ENCODE results near the gene XKR8.
"Not testable (repeated sequence)": the region's sequence is repeated elsewhere in the genome, so short reads cannot be mapped to it uniquely, and the experiment has no call there.

XKR8 gene

DNA sequence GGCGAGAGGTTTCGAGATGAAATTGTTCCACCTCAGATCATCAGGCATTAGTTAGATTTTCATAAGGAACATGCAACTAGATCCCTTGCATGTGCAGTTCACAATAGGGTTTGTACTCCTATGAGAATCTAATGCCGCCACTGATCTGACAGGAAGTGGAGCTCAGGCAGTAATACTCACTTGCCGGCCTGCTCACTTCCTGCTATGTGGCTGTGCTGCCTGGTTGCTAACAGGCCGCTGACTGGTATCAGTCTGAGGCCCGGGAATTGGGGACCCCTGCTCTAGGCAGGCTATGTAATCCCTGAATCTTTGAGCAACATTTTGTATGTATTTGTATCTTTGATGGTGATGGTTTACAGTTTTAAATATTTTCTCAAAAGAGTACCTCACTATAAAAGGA is 32.5 kb downstream of the XKR8 start:
- peak; percentile 17 to 19 for DNase-seq (ENCODE audit: low read depth in 2 of 2)

DNA sequence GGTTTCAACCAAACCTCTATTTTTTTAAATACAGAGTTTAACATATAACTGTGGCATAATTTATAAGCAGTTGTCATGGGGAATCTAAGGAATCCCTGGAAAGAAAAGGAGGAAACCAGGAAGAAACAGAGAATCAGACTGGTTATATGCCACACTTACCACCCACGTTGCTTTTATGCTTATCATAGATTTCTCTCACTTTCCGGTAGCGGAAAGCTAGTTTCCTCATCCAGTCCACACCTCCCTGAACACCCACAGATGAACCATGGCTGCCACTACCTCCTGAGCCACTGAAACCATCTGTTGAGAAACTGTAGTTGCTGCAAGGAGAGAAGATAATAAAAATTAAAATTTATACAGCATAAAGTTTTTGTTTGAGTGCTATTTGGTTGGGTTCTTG is 33.5 kb downstream of the XKR8 start:
- no peak for DNase-seq (ENCODE audit: low read depth in 2 of 2)

DNA sequence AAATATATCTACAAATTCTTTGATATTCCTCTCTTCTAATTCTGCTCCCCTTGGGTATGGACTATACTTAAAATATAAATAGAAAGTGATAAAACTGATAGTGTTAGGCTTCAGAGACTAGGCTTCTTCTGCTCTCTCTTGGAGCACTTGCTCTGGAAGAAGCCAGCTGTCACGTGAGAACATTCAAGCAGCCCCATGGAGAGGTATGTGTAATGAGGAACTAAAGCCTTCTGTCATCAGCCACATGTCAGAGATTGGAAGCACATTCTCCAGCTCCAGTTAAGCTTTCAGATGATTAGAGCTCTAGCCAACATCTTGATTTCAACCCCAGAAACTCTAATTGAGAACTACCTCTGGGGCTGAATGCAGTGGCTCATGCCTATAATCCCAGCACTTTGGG is 34.3 kb downstream of the XKR8 start:
- no peak for DNase-seq (ENCODE audit: low read depth in 2 of 2)

DNA sequence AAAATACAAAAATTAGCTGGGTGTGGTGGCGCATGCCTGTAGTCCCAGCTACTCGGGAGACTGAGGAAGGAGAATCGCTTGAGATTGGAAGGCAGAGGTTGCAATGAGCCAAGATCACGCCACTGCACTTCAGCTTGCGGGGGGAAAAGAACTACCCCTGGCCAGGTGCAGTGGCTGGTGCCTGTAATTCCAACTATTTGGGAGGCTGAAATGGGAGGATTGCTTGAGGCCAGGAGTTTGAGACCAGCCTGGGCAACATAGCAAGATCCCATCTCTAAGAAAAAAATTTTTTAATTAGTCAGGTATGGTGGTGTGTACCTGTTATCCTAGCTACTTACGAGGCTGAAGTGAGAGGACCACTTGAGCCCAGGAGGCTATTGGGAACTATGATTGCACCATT is 34.8 kb downstream of the XKR8 start:
- not testable (repeated sequence) for DNase-seq (ENCODE audit: low read depth in 2 of 2)

DNA sequence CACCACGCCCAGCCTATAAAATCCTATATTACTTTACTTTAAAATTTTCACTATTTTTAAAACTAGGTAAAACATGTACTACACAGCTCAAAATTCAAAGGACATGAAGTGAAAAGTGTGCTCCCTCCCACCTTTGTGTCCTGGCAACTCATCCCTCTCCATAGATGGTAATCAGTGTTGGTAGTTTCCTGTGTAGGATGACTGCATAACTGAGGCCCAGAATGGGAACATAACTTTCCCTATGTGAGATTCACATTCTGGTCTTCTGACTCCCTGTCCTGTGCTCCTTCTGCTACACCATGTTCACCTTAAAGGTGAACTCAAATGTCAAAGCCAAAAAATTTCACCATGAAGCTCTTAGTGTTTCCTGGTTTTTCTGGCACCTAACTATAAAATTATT is 39.3 kb downstream of the XKR8 start:
- no peak for DNase-seq (ENCODE audit: low read depth in 2 of 2)

DNA sequence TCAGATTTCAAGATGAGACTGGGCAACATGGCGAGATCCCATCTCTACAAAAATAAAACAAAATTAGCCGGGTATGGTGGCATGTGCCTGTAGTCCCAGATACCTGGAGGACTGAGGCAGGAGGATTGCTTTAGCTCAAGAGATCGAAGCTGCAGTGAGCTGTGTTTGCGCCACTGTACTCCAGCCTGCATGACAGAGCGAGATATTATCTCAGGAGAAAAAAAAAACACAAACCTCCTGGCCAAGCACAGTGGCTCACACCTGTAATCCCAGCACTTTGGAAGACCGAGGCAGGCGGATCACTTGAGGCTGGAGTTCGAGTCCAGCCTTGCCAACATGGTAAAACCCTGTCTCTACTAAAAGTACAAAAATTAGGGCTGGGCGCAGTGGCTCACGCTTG is 42.8 kb downstream of the XKR8 start:
- DNase-seq (ENCODE audit: low read depth in 2 of 2) = no peak

DNA sequence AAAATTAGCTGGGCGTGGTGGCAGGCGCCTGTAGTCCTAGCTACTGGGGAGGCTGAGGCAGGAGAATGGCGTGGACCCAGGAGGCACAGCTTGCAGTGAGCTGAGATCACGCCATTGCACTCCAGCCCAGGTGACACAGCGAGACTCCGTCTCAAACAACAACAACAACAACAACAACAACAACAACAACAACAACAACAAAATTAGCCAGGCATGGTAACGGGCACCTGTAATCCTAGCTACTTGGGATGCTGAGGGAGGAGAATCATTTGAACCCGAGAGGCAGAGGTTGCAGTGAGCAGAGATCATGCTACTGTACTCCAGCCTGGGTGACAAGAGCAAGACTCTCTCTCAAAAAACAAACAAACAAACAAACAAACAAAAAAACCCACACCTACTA is 43.3 kb downstream of the XKR8 start:
- not testable (repeated sequence) for DNase-seq (ENCODE audit: low read depth in 2 of 2)

DNA sequence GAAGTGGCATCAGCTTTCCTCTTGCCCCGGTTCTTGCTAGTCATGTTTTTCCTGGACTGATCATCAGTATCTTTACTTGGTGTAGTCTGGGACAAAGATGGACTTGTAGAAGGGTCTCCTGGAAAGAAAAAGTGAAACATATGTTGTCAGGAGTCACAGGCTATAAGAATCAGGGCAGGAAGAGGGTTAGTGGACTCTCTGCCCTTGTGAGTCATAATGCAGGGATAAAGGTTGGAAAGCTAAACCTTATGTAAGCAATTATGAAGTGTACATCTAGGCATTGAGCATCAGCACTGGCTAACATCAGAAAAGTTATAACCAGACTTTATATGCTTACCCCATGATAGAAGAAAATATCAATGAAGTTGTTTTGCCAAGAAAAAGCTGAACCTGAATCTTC is 51.2 kb downstream of the XKR8 start:
- no peak for DNase-seq (ENCODE audit: low read depth in 2 of 2)
